Activated CD8-positive, alpha-beta memory T cell treated with anti-CD3 and anti-CD28 coated beads, Interleukin-2, amount 10 ng/mL, durations not matched to agents 7 days and 5 days (primary cell): ENCODE measurements around the gene PLD4. TPM values are rescaled to one million over a fixed set of nuclear protein-coding genes. Genes with fewer than 3 reads are reported as not detected.
"Not testable (repeated sequence)": the region's sequence is repeated elsewhere in the genome, so short reads cannot be mapped to it uniquely, and the experiment has no call there.

ENCODE experiments used
- ATAC-seq: fragments of 150-1000 bp; cut with Tn5 transposase; one replicate; pipeline ENCODE4 v1.10.0; 2021; ENCODE audit warnings: moderate library complexity
- CTCF ChIA-PET: fragments of 350-600 bp; sonication (Branson Sonifier 250); formaldehyde crosslinking; loops from one replicate; lab custom pipeline; 2021; ENCODE audit warnings: antibody characterized with exemption; lab: Charles Lee
- DNase-seq: peaks from one replicate; pipeline ENCODE4 v3.0.0-alpha.2; 2020
- H3K27ac Mint-ChIP-seq: one replicate; pipeline ENCODE4 v1.8.0; 2021; ENCODE audit warnings: mild to moderate bottlenecking, mixed read lengths
- H3K27me3 Mint-ChIP-seq: one replicate; pipeline ENCODE4 v1.8.0; 2021; ENCODE audit warnings: mixed read lengths
- H3K36me3 Mint-ChIP-seq: one replicate; pipeline ENCODE4 v1.8.0; 2021; ENCODE audit warnings: mild to moderate bottlenecking, mixed read lengths
- H3K4me1 Mint-ChIP-seq: one replicate; pipeline ENCODE4 v1.8.0; 2021; ENCODE audit warnings: mixed read lengths
- H3K4me3 Mint-ChIP-seq: one replicate; pipeline ENCODE4 v1.8.0; 2021; ENCODE audit warnings: mild to moderate bottlenecking, moderate library complexity, mixed read lengths
- H3K9me3 Mint-ChIP-seq: one replicate; pipeline ENCODE4 v1.8.0; 2022; ENCODE audit warnings: low read depth, mixed read lengths
- total RNA-seq, 2 experiments: library from RNA; stranded (reverse); gene quantifications; one replicate each; pipeline ENCODE4 v1.2.3, GENCODE V29; 2021

The PLD4 gene
- total RNA-seq, 2 experiments from 2014 or later = not detected

GRCh38 chr14:104948736-104949031, 24.0 kb downstream of the PLD4 start:
- Mint-ChIP-seq H3K36me3 (no peaks in the 10 kb centered on the region), H3K9me3 (no peaks in the 10 kb centered on the region), H3K27ac (no peak overlapping the region), H3K4me3 (no peak overlapping the region), H3K4me1 (no peaks in the 10 kb centered on the region), H3K27me3 (no peaks in the 10 kb centered on the region)
- CTCF ChIA-PET = no interaction called here
- DNase-seq (no peak), ATAC-seq (no peak)

GRCh38 chr14:104949406-104949955, 24.8 kb downstream of the PLD4 start:
- H3K4me1 Mint-ChIP-seq, DNase-seq, ATAC-seq, H3K9me3 Mint-ChIP-seq, H3K36me3 Mint-ChIP-seq, H3K27ac Mint-ChIP-seq, CTCF ChIA-PET, H3K4me3 Mint-ChIP-seq, H3K27me3 Mint-ChIP-seq: not testable (repeated sequence)

DNA sequence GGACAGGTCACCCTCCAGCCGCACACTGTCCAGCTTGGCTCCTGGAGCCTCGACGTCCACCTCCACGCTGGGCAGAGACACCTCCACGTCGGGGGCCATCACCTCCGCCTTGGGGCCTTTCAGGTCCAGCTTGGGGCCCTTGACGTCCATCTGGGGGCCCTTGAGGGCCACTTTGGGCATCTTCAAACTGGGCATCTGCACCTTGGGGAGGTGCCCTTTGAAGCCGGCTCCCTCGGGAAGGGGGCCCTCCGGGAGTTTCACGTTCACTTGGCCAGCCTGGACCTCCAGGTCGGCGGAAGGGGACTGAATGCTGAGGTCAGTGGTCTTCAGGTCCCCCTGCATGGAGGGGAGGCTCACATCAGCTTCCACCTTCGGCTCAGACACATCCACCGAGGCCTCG, 25.3 kb downstream of the PLD4 start:
- CTCF ChIA-PET = no interaction called here
- DNase-seq = no peak
- no peaks in the 10 kb centered on the region for H3K4me1 Mint-ChIP-seq
- H3K9me3 Mint-ChIP-seq = no peaks in the 10 kb centered on the region
- no peaks in the 10 kb centered on the region for H3K36me3 Mint-ChIP-seq
- H3K4me3 Mint-ChIP-seq = no peak overlapping the region
- no peak for ATAC-seq
- H3K27me3 Mint-ChIP-seq = no peaks in the 10 kb centered on the region
- H3K27ac Mint-ChIP-seq = no peak overlapping the region

DNA sequence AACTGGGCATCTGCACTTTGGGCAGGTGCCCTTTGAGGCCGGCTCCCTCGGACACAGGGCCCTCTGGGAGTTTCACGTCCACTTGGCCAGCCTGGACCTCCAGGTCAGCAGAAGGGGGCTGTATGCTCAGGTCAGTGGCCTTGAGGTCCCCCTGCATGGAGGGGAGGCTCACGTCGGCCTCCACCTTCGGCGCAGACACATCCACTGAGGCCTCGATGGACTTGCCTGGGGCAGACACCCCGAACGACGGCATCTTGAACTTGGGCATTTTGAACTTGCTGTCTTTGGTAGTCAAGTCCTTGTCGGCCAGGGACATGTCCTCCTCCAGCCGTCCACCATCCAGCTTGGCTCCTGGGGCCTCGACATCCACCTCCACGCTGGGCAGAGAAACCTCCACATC, 26.0 kb downstream of the PLD4 start:
- H3K36me3 Mint-ChIP-seq, H3K4me3 Mint-ChIP-seq, ATAC-seq, DNase-seq, H3K4me1 Mint-ChIP-seq, H3K27me3 Mint-ChIP-seq, H3K27ac Mint-ChIP-seq, H3K9me3 Mint-ChIP-seq, CTCF ChIA-PET: not testable (repeated sequence)

- H3K27ac Mint-ChIP-seq, H3K4me3 Mint-ChIP-seq, H3K27me3 Mint-ChIP-seq, H3K36me3 Mint-ChIP-seq, H3K9me3 Mint-ChIP-seq, ATAC-seq, DNase-seq, H3K4me1 Mint-ChIP-seq, CTCF ChIA-PET: not testable (repeated sequence)
These were observed 27.4 kb downstream of the PLD4 start for GRCh38 chr14:104951863-104952657.

DNA sequence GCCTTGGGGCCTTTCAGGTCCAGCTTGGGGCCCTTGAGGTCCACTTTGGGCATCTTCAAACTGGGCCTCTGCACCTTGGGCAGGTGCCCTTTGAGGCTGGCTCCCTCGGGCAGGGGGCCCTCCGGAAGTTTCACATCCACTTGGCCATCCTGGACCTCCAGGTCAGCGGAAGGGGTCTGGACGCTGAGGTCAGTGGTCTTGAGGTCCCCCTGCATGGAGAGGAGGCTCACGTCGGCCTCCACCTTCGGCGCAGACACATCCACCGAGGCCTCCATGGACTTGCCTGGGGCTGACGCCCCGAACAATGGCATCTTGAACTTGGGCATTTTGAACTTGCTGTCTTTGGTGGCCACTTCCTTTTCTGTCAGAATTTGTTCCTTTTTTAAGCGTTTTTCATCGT, 28.4 kb downstream of the PLD4 start:
- no peaks in the 10 kb centered on the region for H3K36me3 Mint-ChIP-seq
- no peaks in the 10 kb centered on the region for H3K9me3 Mint-ChIP-seq
- H3K4me3 Mint-ChIP-seq = no peak overlapping the region
- CTCF ChIA-PET = no interaction called here
- ATAC-seq (no peak), DNase-seq (no peak)
- H3K27ac Mint-ChIP-seq = no peak overlapping the region
- peaks cover 9% of the 10 kb centered on the region for H3K27me3 Mint-ChIP-seq
- H3K4me1 Mint-ChIP-seq = no peaks in the 10 kb centered on the region

DNA sequence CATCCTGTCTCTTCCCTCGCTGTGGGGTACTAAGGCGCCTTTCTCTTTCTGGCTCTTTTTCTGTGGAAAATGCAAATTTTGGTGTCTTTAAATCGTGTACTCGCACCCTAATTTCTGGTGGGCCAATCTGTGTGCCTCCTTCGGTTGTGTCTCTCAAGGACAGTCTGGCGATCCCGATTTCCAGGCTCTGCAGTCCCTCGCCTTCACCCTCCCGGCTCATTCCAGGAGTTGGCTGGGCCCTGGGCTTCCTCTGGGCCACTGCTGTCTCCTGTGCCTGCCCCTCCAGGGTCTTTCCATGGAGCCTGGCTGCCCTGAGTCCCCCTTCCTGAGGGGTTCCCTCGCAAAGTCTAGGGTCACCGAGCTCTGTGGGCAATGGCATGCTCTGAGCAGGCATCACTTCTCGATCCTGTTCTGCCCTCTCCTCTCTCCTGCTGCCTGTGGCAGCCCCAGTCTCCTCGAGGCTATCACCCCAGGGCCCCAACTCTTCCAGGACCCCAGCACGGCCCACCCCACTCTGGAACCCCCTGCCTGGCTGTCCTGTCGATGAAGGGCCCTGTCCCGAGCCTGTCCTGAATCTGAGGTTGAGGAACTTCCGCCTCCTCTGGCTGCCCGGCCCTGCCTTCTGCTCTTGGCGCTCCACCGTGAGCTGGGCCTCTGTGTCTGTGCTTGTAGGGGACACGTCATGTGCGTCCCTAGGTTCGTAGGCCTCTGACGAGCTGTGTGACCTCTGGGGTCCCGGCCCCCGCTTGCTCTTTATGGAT, 29.4 kb downstream of the PLD4 start:
- CTCF ChIA-PET = interaction anchor here (1.0 kb wide), 1 partner anchor 25 kb away, joined by 3 read pairs; no protein-coding TSS in a partner anchor
- no peak overlapping the region for H3K27ac Mint-ChIP-seq
- DNase-seq = no peak
- no peak overlapping the region for H3K4me3 Mint-ChIP-seq
- H3K36me3 Mint-ChIP-seq = no peaks in the 10 kb centered on the region
- H3K9me3 Mint-ChIP-seq = no peaks in the 10 kb centered on the region
- H3K4me1 Mint-ChIP-seq = no peaks in the 10 kb centered on the region
- no peak for ATAC-seq
- H3K27me3 Mint-ChIP-seq = peaks cover 14% of the 10 kb centered on the region

GRCh38 chr14:104954746-104955395, 30.2 kb downstream of the PLD4 start:
- Mint-ChIP-seq H3K27ac (no peak overlapping the region), H3K36me3 (no peaks in the 10 kb centered on the region), H3K4me3 (no peak overlapping the region), H3K9me3 (no peaks in the 10 kb centered on the region), H3K27me3 (peaks cover 14% of the 10 kb centered on the region), H3K4me1 (no peaks in the 10 kb centered on the region)
- CTCF ChIA-PET = interaction anchor here (1.0 kb wide), 1 partner anchor 25 kb away, joined by 3 read pairs; no protein-coding TSS in a partner anchor
- ATAC-seq = no peak
- no peak for DNase-seq

DNA sequence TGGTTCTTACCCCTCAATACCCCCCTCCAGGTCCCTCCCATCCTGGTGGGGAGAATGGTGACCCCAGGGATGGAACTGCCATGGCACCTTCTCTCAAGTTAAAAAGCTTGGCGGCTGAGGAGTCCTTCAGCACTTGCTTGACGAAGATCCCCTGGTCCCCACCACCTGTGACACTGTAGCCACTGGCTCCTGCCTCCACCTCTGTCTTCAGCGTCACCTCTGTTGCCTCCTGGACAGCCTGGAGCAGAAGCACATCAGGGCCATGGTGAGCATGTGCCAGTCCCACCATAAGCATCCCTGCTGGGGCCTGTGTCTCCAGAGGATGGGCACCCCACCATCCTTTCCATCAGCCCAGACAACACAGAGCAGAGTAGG, 30.7 kb downstream of the PLD4 start:
- ATAC-seq (no peak), DNase-seq (no peak)
- CTCF ChIA-PET = interaction anchor here (1.0 to 1.3 kb wide), 4 partner anchors 20 to 90 kb away, joined by 3 to 4 read pairs (median 3); no protein-coding TSS in a partner anchor
- H3K4me1 Mint-ChIP-seq = no peaks in the 10 kb centered on the region
- H3K27ac Mint-ChIP-seq = no peak overlapping the region
- H3K36me3 Mint-ChIP-seq = no peaks in the 10 kb centered on the region
- peaks cover 17% of the 10 kb centered on the region for H3K27me3 Mint-ChIP-seq
- no peak overlapping the region for H3K4me3 Mint-ChIP-seq
- H3K9me3 Mint-ChIP-seq = no peaks in the 10 kb centered on the region

- DNase-seq (no peak), ATAC-seq (no peak)
- H3K4me3 Mint-ChIP-seq = no peak overlapping the region
- H3K27ac Mint-ChIP-seq = no peak overlapping the region
- H3K4me1 Mint-ChIP-seq = no peaks in the 10 kb centered on the region
- no peaks in the 10 kb centered on the region for H3K9me3 Mint-ChIP-seq
- peaks cover 19% of the 10 kb centered on the region for H3K27me3 Mint-ChIP-seq
- no peaks in the 10 kb centered on the region for H3K36me3 Mint-ChIP-seq
- CTCF ChIA-PET = interaction anchor here (1.0 to 1.3 kb wide), 3 partner anchors 19 to 89 kb away, joined by 3 to 4 read pairs (median 3); no protein-coding TSS in a partner anchor
These were observed 31.7 kb downstream of the PLD4 start for GRCh38 chr14:104956290-104956890.

DNA sequence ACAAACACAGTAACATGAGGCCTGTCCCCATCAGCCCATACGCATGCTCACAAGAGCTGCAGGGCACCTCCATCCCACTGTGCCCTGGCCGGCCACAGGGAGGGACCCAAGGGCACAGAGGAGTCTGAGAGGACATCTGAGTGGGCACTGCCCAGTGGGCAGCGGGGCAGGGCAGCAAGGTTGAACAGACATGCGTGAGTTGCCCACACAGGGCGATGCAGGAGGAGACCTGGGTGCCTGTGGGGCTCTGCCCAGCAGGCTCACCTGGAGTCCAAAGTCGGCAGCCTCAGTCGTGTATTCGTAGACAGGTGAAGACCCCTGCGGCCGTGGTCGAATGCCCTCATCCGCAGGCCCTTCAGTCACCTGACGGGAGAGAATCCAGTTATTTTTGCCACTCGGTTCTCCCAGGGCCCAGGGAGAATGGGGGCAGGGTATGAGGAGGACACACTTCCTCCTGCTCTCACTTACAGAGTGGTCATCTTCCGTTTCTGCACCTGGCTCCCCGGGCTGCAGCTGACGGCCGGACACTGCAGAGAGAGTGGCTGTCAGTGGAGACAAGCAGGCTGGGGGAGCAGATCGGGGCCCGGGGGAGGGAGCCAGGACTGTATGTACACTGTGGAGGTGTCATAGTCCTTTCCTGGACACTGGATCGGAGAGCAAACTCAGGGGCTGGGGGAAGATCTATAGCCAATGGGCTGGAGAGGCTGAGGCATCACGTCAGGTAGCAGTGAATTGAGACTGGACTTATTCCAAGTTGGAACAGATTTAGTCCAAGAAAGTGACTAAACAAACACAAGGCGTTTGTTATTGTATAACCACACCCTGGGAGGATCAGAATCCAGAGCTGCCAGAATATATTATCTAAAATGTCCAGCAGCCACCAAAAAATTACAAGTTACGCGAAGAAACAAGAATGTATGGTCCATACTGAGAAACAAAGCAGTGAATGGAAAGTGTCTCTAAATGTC, 32.8 kb downstream of the PLD4 start:
- CTCF ChIA-PET = no interaction called here
- H3K9me3 Mint-ChIP-seq = no peaks in the 10 kb centered on the region
- H3K27me3 Mint-ChIP-seq = peaks cover 23% of the 10 kb centered on the region
- no peak overlapping the region for H3K4me3 Mint-ChIP-seq
- no peak for ATAC-seq
- no peak for DNase-seq
- H3K36me3 Mint-ChIP-seq = no peaks in the 10 kb centered on the region
- H3K4me1 Mint-ChIP-seq = no peaks in the 10 kb centered on the region
- no peak overlapping the region for H3K27ac Mint-ChIP-seq

GRCh38 chr14:104964546-104964945, 39.9 kb downstream of the PLD4 start:
- Mint-ChIP-seq H3K27me3 (peaks cover 33% of the 10 kb centered on the region), H3K9me3 (no peaks in the 10 kb centered on the region), H3K4me1 (peaks cover 2% of the 10 kb centered on the region), H3K27ac (no peak overlapping the region), H3K4me3 (no peak overlapping the region), H3K36me3 (no peaks in the 10 kb centered on the region)
- DNase-seq (no peak), ATAC-seq (no peak)
- CTCF ChIA-PET = interaction anchor here (0.9 to 1.3 kb wide), 3 partner anchors 11 to 81 kb away, joined by 3 to 5 read pairs (median 3); no protein-coding TSS in a partner anchor
